GM12872 (cell line): ENCODE results near the gene GVQW3.

Source experiments
- CTCF ChIP-seq: IDR thresholded peaks from 3 replicates; pipeline ENCODE4 v1.5.1; 2011; ENCODE audit warnings: low read depth, mild to moderate bottlenecking, low read length, moderate library complexity; ENCODE audit not compliant: insufficient read depth

GVQW3 gene

GRCh38 chr11:76368490-76368889 is 12.6 kb upstream of the GVQW3 start:
- no peak for TF ChIP-seq CTCF

GRCh38 chr11:76369406-76369805 is 11.7 kb upstream of the GVQW3 start:
- TF ChIP-seq CTCF: no peak

- no peak for TF ChIP-seq CTCF
Measured at GRCh38 chr11:76371170-76371569, 10.0 kb upstream of the GVQW3 start.

- TF ChIP-seq CTCF: no peak
Measured at GRCh38 chr11:76376746-76377558, 4.2 kb upstream of the GVQW3 start.

GRCh38 chr11:76379807-76380158 is 1.3 kb upstream of the GVQW3 start:
- TF ChIP-seq CTCF: no peak

DNA sequence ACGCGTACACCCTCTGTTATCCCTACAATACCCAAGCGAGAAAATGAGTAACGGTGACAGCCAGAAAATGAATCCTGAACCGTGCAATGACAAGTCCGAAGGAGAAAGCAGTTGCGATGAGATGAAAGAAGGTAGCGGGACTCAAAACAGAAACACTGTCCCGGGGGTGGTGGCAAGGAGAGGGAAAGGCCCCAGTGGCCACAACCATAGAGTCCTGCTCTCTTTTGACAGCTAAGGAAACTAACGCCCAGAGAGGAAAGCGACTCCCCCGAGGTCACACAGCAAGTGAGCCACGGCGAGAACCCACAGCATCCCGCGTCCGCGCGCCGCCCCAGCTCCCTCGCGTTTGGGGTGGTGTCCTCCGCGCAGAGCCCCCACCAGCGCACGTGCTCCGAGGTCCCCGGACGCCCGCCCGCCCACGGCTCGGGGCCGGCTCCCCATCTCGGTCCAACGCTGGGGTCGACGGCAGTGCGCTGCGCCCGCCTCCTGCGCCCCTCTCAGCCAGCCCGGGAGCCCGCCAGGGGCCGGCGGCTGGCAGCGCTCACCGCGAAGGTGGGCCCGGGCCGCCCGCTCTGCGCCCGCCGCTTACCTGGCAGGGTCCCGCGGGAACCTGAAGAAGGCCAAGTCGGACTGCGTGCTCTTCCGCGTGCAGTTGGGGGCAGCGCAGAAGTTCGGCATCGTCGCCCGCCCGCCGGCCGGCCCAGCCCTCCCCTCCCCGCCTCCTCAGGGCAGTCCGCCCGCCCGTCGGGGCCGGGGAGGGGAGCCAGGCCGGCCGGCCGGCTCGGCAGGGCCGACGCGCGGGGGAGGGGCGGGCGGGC is 755 bp upstream of the GVQW3 start:
- TF ChIP-seq CTCF: no peak

DNA sequence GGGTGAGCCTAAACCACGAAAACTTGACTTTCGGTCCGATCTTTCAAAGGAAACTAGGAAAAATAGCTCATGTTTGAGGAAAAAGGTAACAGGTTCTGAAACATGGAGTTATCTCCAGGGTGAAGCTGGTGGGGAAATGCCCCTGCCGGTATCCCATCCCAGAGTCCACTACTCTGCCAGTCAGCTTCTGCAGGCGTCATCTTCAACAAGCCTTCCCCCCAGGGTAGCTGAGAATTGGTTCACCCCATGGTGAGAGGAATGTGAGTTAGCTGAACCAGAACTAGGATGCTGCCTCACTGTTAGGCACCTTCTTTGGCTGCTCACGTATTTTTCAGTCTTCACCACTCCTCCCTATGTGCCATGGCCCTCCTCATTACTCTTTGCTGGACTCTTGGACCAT is 1.1 kb downstream of the GVQW3 start:
- no peak for TF ChIP-seq CTCF
